HK-2 (cell line): Measurements from ENCODE around the gene USP6NL.

Experiments
- DNase-seq: peaks from one replicate; pipeline ENCODE4 v3.0.0-alpha.2; 2018; ENCODE audit not compliant: unreplicated experiment

USP6NL gene

DNA sequence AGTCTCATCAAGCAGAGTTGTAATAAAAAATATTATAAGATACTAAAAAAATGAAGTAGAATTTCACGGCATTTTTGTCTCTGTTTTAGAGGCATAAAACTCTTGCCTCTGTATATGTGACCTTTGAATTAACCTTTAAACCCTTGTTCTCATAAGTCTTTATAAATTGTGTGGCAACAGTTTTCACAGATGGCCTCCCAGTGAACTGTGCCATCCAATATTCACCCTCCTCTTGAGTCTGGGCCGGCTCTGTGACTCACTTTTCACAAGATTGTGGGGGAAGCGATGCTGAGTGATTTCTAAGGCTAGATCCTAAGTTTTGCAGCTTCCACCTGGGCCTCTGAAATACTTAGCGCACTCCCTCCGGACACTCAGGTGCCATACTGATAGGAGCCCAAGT is 4.6 kb upstream of the USP6NL start:
- DNase-seq: no peak

DNA sequence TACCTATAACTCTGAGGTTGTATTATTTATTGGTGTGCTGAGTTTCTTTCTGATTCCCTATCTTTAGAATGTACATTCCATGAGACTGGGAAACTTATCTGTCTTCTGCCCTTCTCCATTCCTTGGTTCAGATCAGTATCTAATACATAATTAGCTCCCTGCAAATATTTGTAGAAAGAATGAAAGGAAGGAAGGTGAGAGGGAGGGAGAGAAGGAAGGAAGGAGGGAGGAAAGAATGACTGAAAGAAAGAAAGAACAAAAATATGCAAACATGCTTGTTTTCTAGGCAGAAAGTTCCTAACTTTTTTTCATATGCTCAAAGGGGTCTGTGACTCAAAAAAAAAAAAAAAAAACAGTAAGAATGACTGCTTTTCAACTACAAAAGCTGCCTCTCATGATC is 3.9 kb upstream of the USP6NL start:
- DNase-seq: no peak

DNA sequence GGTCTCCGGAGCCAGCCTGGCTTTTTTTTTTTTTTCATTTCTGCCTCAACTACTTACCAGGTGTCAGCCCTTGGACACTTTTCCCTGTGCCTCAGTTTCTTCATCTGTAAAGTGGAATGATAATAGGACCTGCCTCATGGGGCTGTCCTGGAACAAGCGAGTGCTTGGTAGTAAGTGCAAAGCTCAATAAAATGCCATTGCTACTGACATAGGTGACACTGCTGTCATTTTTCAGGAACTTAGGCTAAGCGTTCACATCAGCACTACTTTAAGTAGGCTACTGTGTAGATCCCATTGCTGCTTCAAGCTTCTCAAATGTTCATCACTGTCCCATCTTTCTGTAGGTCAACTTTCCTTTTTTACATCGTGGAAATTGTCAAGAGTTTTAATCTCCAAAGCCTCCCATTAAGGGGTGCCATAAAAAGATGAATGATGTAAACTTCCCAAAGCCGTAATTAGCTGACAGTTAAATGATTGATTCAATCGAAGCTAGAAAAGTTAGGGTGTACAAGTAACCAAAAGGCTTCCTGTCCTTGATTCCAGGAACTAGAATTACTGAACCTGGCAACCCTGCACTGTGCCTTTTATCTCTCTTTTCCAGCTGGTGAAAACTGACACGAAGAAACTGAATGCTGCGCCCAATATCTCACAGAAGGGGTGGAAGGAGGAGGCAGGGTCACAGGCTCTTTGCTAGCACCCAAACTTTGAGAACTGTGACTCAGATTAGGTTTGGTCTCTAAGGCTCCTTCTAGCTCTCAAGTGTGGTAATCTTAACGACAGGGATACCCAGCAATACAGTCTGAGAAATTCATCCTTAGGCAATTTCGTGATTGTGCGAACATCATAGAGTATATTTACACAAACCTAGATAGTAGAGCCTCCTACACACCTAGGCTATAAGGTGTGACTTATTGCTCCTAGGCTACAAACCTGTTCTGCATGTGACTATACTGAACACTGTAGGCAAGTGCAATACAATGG is 861 bp upstream of the USP6NL start:
- no peak for DNase-seq

DNA sequence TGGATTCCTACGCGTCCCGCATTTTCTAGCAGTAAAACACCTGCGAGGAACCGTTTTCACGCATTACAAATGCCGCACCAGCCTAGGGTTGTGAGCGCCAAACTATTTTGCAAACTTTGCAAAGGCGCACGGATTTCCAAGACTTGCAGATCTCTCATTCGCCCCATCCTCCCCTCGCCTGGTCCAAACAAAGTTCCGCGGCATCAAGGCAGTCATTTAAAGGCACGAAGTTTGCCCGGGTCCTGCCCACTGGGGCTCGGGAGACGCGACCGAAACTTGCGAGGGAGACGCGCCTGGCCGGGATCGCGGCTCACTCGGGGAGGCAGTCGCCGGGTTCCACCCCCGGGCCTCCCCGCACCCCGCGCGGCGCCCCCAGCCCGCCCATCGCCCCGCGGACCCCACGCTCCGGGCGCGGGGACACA is 613 bp downstream of the USP6NL start:
- peak; percentile 20 for DNase-seq

DNA sequence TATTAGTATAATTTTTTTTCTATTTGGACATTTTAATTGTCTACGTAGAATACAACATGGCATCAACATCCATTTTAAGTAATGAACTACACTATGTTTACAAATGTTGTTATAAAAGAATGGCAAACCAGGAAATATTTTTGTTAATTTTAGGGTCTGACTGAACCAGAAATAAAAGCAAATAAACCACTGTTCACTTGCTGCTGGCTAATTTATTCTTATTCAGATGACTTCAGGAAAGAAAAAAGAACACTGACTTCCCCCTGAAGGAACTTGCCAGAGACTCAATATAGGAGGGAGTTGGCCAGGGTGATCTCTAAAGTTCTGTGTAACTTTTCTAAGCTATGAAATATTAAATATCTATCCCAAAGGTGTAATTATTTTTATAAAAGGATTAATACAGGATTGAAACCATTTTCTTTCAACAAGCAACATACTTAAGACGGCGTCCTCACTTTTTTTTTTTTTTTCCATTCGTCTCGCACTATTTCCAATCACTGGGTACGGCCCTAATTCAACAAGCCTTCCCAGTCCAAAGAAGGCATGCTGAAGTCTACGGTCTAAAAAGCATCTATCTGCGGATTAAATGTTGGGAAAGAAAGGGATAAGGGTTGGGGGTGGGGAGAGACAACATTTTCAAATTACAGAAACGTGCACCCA is 1.2 kb downstream of the USP6NL start:
- no peak for DNase-seq

DNA sequence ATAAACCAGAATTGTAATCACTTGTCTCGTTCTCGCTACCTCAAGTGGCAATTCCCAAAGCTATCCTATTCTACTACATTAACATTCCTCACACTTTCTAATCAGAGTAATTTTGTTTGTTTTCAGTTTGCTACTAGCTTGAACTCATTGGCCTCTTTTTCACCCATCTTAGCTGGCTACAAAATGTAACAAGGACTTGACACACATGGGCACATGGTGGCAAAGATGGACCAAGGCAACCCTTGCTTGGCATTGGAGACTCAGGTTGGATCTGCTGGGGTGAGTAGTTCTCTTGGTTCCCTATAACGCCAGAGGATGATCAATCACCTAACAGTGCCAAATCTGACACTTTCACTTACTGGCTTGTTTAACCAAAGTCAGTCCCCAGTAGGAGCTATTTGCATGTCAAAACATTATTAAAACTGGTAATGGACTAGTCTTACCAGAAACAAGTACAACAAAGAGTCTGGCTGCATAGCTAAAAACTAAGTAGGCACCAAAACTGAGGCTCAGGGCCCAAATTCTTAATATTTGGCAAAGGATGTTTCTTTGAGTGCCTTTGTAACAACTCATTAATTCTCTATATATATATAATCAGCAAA is 1.9 kb downstream of the USP6NL start:
- no peak for DNase-seq

DNA sequence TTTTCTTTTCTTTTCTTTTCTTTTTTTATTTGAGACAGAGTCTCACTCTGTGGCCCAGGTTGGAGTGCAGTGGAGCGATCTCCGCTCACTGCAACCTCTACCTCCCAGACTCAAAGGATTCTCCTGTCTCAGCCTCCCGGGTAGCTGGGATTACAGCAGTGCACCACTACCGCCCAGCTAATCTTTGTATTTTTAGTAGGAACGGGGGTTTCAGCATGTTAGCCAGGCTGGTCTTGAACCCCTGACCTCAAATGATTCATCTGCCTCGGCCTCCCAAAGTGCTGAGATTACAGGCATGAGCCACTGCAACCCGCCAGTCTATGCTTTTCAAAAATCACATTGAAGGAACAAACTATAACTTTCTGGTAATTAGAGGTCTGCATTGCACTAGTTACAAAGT is 2.4 kb downstream of the USP6NL start:
- DNase-seq: no peak

DNA sequence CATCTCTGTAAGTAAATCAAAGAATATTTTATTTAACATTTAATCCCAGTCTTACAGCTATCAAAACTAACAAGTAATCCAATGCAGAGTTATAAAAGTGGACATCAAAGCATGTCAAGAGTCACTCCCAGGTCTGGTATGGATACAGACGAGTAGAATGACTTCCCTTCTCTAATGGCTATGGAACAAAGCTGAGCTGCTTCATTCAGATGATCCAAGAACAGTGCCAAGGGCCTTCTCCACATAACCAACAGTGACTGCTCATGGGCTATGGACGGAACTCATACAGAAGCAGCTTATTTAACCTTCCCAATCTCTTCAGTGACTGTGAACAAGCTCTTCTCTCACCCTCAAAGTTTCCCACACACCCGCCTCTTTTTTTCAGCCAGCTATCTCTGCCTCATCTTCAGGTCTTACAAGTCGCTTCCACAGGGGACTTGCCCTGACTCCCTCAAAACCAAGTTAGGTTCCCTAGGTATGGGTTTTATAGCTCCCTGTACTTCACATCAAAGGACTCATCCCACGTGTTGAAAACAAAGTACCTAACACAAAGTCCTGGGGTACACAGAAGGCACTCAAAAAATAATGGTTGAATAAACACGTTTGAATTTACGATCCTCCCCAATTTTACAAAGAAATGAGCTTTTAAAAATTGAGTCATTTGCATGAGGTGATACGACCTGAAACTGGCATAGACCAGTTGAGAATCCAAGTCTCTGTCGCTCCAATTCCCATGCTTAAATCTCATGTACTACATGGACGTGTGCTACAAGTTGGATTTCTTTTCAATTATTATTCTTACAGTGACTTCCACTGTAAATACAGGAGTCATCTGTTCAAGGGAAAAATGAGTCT is 3.1 kb downstream of the USP6NL start:
- DNase-seq: no peak

DNA sequence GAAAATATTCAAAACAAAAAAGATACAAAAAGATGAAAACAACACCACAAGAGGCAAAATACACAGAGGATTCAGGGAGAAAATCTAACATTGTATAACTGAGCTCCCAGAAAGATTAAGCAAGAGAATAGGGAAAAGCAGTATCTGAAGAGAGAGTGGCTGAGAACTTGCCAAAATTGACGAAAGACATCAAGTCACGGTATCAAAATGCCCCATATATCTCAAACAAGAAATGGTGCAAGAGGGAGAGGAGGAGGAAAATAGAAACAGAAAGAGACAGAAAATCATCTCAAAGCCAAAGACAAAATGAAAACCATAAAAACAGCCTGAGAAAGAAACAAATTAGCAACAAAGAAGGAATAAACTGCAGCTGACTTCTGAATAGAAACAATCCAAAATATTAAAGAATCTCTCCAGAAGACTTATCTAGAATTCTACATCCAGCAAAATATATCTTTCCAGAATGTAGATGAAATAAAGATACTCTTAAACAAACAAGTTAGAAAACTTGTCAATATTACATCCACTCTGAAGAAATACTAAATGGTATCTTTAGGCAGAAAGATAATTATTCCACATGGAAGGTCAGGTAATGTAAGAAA is 5.5 kb downstream of the USP6NL start:
- no peak for DNase-seq

DNA sequence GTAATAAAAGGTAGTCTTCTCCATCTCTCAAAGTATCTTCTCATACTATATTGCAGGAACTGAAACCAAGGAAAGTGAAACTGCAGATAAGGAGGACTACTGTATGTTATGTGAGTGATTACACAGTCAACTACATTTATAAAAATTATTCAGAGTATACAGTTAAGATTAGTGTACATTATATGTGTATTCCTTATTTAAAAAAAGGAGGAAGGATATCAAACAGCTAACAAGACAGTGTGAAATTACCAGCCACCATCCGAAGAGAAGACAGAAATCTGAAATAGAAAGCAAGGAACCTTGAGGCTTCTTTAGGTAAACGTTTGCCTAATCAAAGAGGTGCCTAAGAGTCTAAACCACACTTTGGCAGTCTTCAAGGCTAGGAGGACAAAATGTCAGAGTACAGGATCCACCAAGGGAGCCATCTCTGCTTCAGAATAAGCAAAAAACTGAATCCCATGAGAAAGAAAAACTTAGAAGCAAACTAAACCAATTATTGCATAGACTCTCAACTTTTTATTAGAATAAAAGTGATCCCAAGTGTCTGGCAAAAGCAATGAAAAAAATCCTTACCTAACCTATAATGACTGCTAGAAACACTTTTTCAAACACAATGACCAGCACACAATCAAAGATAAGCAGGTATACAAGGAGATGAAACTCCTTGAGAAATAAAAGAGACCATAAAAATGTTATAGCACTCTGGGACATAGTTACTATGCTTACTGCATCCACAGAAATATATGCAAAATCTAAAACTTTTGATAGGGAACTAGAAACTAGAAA is 6.4 kb downstream of the USP6NL start:
- no peak for DNase-seq

DNA sequence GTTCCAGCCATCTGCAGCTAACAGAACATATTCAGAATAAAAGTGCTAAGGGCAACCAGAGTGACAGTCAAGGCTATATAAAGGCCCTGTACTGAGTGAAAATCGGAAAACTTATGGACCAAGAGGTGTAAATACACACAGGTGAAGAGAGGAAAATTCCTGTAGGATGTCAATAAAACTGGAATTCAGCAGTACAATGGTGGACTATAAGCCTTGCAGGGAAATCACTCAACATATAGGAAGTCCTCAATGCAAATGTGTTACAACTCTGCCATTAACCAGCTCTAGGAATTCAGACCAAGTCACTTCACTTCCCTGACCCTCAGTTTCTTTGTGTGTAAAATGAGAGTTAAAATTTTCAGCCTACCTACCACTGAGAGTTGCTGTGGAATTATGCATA is 7.7 kb downstream of the USP6NL start:
- DNase-seq: no peak

DNA sequence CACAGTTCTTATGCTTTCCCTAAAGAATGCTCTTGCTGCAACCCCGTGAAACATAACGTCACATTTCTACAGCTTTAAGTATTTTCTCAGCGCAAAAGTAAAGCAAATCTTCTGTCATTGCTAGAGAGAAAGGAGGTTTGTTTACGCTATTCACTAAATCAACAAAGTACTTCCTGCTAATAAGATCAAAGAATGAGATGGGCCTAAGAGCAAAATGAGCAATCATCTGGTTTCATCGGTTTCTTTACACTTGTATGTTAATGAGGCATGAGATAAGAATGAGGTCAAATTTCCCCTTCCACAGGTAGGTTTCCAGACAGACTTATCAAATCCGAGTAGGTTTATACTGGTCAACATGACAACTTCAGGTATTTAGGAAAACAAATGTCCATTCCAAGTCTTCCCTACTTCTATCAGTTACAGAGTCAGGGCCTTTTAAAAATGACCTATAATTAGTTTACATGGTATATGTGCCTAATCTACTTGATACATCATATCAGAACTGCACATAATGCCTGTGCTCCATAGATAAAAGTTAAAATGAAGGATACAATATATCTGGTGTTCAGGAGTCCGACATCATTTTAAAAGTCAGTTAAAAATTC is 8.4 kb downstream of the USP6NL start:
- DNase-seq: no peak

DNA sequence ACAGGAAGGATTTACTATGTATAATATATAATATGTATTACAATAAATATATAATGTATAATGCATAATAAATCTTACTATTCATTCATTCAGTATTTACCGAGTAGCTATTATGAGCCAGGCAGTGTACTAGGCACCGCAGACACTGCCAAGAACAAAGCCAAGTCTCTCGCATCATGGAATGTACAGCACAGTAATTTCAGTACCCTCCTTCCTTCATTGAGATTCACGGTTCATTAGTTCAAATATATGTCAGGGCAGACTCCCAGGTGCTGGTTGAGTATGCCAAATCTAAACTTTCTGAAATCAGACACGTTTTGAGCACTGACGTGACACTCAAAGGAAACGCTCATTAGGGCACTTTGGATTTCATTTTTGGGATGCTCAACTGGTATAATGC is 9.1 kb downstream of the USP6NL start:
- no peak for DNase-seq

DNA sequence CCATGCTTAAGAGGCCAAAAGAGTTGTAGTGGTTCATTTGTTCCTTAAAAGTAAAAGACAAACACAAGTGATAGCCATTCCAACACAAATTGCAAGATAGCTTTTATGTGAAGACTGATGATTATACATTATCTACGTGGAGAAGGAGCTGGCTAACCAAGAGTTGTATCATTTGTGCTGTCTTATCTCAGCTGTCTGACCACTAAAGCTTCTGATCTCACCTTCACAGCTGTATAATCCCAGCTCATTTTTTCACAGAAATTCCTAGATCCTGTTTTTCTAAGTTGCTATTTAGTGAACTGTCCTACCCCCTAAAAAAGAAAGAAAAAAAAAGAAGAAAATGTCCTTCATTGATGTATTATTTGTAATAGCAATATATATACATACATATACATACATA is 9.8 kb downstream of the USP6NL start:
- DNase-seq: no peak

DNA sequence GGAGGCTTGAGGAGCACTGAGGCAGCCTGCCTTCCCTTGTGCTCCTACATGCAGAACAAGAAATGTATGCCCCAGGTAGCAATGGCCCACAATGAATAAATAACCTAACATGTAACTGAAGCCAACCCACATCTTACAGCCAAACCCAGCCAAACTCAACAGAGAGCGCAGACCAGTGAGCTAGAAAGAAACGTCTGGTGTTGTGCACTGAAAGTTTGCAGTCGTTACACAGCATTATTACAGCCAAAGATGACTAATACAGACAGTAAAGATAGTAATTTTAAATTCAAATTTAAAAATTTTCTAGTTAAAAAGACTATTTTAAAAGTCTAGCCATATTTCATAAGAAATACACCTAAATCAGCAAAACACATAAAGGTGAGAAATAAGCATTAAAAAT is 11.2 kb downstream of the USP6NL start:
- DNase-seq: no peak

DNA sequence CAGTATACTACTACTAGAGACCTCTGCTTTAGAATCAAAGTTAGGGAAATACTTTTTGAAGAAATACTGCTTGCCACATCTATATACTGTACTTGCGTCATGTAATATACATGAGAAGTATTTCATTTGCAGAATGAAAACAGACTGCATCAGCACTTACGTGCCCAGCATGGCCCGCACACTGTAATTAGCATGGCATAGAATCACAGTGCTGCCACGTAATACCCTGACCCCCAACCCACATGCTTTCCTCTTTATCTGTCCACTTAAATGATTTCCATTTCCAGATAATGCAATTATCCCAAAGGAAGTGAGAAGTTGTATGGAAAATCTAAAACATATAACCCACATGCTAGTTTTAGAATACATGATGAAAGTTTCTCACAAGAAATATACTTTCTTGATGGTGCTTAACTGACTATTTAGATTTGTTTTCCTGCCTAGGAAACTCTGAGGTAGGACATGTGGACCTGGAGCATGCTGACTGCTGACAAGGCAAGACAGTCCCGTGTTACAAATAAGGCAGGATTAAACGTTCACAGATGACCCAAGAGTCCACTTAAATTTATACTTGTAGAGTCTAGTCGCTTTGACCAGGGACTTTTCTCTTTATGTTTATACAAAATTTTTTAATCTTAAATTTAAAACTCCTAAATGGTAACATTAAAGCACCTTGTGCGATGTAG is 12.6 kb downstream of the USP6NL start:
- no peak for DNase-seq

DNA sequence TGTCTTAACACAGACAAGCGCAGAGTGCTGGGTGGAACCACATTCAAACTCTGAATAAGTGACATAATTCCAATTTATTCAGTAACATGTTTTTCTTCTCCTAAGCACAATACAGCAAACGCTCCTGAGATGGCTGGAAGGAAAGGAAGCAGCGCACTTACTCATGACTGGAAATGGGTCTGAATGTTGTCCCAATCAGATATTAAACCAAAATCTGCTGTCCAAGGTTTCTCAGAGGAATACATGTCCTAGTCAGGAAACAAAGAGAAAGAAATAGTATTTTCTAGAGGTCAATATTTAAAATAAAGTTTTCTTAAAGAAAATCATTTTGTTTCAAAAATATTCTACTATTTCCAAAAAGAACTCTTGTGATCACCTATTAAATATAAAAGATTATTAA is 14.0 kb downstream of the USP6NL start:
- DNase-seq: no peak

DNA sequence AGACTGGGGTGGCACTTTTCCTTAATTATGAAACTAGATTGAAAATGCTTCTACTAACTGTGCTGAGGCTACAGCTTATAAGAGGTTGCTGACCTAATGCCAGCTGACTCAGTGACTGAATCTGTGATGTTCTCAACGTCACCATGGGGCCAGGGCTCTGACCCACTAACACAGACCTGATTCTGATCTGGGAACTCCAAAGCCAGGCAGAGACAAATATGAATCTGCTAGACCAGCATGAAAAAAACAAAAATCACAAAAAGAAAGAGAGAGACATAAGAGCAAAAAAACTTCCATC is 16.1 kb downstream of the USP6NL start:
- no peak for DNase-seq

DNA sequence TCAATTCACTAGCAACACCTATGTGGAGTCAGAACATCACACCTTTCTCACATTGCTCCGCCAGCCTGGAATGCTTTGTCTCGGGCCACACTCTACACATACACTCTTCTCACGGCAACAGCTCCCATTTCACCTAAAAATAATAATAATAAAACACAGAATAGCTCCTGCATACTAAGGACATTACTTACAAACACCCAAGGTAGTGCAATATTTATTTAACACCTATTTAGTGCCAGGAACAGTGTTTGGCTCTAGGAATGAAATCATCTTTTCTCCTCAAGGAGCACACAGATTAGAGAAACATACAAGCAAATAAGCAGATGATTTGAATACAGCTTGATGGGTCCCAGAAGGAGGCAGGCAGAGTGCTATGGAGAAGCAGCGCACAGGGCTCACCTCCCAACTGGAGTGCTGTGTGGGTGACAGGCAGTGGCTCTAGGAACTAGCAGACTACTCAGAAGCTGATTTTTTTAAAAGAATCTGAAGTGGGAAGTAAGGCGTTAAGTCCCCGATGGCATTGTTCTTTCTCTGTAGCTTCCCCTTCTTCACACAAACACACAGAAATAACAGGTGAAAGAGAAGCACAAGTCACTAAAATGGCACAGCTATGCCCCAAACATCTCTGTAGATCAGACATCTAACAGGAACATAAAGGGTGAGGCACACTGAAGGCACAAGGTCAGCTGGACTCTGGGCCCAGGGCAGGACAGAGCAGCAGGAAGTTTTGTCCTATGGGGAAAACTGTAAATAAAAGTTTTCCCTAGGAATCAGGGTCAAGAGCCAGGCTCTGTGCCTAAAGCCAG is 16.7 kb downstream of the USP6NL start:
- no peak for DNase-seq
